Activated T-cell treated with anti-CD3 and anti-CD28 coated beads, Interleukin-2, amount 50 U/mL, for 24 hours (primary cell): ENCODE results near the gene NOXO1.
"Not testable (repeated sequence)": the region's sequence is repeated elsewhere in the genome, so short reads cannot be mapped to it uniquely, and the experiment has no call there.

Experiments used
- DNase-seq: peaks from one replicate; pipeline ENCODE4 v3.0.0-alpha.2; 2020
- H3K27ac Mint-ChIP-seq: 2 replicates; pipeline ENCODE4 v1.8.0; 2020; ENCODE audit warnings: mild to moderate bottlenecking, mixed read lengths
- H3K27me3 Mint-ChIP-seq: 2 replicates; pipeline ENCODE4 v1.8.0; 2020; ENCODE audit warnings: mixed read lengths
- H3K36me3 Mint-ChIP-seq: 2 replicates; pipeline ENCODE4 v1.8.0; 2020; ENCODE audit warnings: low read depth, mixed read lengths
- H3K4me1 Mint-ChIP-seq: 2 replicates; pipeline ENCODE4 v1.8.0; 2020; ENCODE audit warnings: low read depth, mixed read lengths
- H3K4me3 Mint-ChIP-seq: 2 replicates; pipeline ENCODE4 v1.8.0; 2020; ENCODE audit warnings: mild to moderate bottlenecking, moderate library complexity, mixed read lengths
- H3K9me3 Mint-ChIP-seq: 2 replicates; pipeline ENCODE4 v1.8.0; 2020; ENCODE audit warnings: mixed read lengths

NOXO1 gene

GRCh38 chr16:2019921-2020831 lies 38.9 kb upstream of the NOXO1 start:
- H3K4me3 Mint-ChIP-seq, result peak overlapping the region; percentile 63
- H3K4me1 Mint-ChIP-seq, result peaks cover 17% of the 10 kb centered on the region
- H3K27me3 Mint-ChIP-seq, result peaks cover 45% of the 10 kb centered on the region
- H3K9me3 Mint-ChIP-seq, result no peaks in the 10 kb centered on the region
- no peaks in the 10 kb centered on the region for H3K36me3 Mint-ChIP-seq
- no peak for DNase-seq
- H3K27ac Mint-ChIP-seq, result no peak overlapping the region

- H3K9me3 Mint-ChIP-seq, result no peaks in the 10 kb centered on the region
- peaks cover 45% of the 10 kb centered on the region for H3K27me3 Mint-ChIP-seq
- peak; percentile 59 for DNase-seq
- peaks cover 17% of the 10 kb centered on the region for H3K4me1 Mint-ChIP-seq
- no peak within 1 kb of the TSS for H3K27ac Mint-ChIP-seq
- H3K4me3 Mint-ChIP-seq, result peak within 1 kb of the TSS; percentile 63
- H3K36me3 Mint-ChIP-seq, result no peaks in the 10 kb centered on the region
Observed at GRCh38 chr16:2019518-2019920, 38.2 kb upstream of the NOXO1 start, which contains the start of gene NPW. TSS of gene NPW (plus strand) at chr16:2019785.

- no peaks in the 10 kb centered on the region for H3K9me3 Mint-ChIP-seq
- no peaks in the 10 kb centered on the region for H3K36me3 Mint-ChIP-seq
- no peak overlapping the region for H3K4me3 Mint-ChIP-seq
- H3K27me3 Mint-ChIP-seq, result peaks cover 26% of the 10 kb centered on the region
- peaks cover 5% of the 10 kb centered on the region for H3K4me1 Mint-ChIP-seq
- no peak overlapping the region for H3K27ac Mint-ChIP-seq
- no peak for DNase-seq
Observed at GRCh38 chr16:2016407-2016922, 35.2 kb upstream of the NOXO1 start.

DNA sequence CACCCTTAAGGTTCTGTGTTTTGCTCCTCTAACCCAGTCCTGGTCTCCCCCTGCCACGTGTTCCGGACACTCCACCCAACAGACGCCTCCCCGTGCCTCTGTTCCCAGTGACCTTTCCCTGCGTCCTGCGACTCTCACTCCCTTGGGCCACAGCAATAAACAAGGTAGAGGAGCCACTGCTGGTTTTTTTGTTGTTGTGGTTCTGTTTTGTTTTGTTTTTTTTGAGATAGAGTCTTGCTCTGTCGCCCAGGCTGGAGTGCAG lies 34.6 kb upstream of the NOXO1 start:
- no peaks in the 10 kb centered on the region for H3K9me3 Mint-ChIP-seq
- H3K4me1 Mint-ChIP-seq, result peaks cover 6% of the 10 kb centered on the region
- no peak overlapping the region for H3K27ac Mint-ChIP-seq
- H3K27me3 Mint-ChIP-seq, result peaks cover 21% of the 10 kb centered on the region
- DNase-seq, result no peak
- no peak overlapping the region for H3K4me3 Mint-ChIP-seq
- no peaks in the 10 kb centered on the region for H3K36me3 Mint-ChIP-seq

DNA sequence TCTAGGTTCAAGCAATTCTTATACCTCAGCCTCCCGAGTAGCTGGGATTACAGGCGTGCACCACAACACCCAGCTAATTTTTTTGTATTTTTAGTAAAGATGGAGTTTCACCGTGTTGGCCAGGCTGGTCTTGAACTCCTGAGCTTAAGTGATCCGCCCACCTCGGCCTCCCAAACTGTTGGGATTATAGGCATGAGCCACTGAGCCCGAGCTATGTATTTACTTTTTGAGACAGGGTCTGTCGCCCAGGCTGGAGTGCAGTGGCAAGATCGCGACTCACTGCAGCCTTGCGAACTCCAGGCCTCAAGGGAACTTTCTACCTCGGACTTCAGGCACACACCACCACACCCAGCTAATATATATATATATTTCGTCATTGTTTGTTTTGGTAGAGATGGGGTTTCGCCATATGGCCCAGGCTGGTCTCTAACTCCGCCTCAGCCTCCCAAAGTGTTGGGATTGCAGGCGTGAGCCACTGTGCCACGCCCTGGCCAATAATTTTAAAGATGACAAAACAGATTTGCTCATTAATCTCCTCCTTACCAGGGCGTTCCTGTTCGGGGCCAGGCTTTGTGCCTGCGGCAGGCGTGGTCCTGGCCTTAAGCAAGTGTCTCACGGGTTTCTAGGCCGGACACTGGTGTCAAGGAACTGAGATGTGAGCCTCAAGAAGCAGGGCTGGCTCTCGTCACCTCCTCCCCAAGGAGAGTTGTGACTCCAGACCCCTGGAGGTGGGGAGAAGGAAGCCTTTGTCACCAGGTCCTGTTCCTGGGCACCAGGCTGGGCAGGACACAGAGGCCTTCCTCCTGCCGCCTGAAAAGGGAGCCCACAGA lies 34.1 kb upstream of the NOXO1 start:
- H3K36me3 Mint-ChIP-seq, result peaks cover 2% of the 10 kb centered on the region
- DNase-seq, result no peak
- peaks cover 4% of the 10 kb centered on the region for H3K4me1 Mint-ChIP-seq
- H3K9me3 Mint-ChIP-seq, result no peaks in the 10 kb centered on the region
- no peak overlapping the region for H3K4me3 Mint-ChIP-seq
- peaks cover 16% of the 10 kb centered on the region for H3K27me3 Mint-ChIP-seq
- no peak overlapping the region for H3K27ac Mint-ChIP-seq

DNA sequence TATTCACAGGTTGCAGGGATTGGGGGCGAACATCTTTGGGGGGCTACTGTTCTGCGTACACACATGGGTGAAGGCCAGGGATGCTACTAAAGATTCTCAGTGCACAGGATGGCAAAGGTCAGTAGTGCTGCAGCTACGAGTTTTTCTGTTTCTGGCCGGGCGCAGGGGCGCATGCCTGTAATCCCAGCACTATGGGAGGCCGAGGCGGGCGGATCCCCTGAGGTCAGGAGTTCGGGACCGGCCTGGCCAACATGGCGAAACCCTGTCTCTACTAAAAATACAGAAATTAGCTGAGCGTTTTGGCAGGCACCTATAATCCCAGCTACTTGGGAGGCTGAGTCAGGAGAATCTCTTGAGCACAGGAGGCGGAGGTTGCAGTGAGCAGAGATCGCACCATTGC lies 32.3 kb upstream of the NOXO1 start:
- no peak overlapping the region for H3K27ac Mint-ChIP-seq
- no peak for DNase-seq
- no peaks in the 10 kb centered on the region for H3K9me3 Mint-ChIP-seq
- H3K27me3 Mint-ChIP-seq, result peaks cover 2% of the 10 kb centered on the region
- H3K4me3 Mint-ChIP-seq, result no peak overlapping the region
- peaks cover 10% of the 10 kb centered on the region for H3K4me1 Mint-ChIP-seq
- H3K36me3 Mint-ChIP-seq, result peaks cover 13% of the 10 kb centered on the region

DNA sequence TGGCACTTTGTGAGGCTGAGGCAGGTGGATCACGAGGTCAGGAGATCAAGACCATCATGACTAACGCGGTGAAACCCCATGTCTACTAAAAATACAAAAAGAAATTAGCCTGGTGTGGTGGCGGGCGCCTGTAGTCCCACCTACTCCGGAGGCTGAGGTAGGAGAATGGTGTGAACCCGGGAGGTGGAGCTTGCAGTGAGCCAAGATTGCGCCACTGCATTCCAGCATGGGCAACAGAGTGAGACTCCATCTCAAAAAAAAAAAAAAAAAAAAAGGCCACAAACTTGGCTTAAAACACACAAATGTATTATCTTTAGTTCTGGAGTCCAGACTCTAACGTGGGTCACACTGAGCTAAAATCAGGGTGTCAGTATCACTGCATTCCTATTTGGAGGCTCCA lies 30.5 kb upstream of the NOXO1 start:
- H3K4me1 Mint-ChIP-seq, result peaks cover 28% of the 10 kb centered on the region
- not testable (repeated sequence) for DNase-seq, H3K27ac Mint-ChIP-seq, H3K9me3 Mint-ChIP-seq, H3K27me3 Mint-ChIP-seq
- H3K4me3 Mint-ChIP-seq, result peak overlapping the region; percentile 35
- H3K36me3 Mint-ChIP-seq, result peaks cover 31% of the 10 kb centered on the region

GRCh38 chr16:2009791-2010510 lies 28.7 kb upstream of the NOXO1 start, which contains the start of gene ZNF598:
TSS of gene ZNF598 (minus strand) at chr16:2009821.
- peaks cover 44% of the 10 kb centered on the region for H3K4me1 Mint-ChIP-seq
- H3K9me3 Mint-ChIP-seq, result no peaks in the 10 kb centered on the region
- peak within 1 kb of the TSS; percentile 91 for H3K4me3 Mint-ChIP-seq
- H3K27ac Mint-ChIP-seq, result peak within 1 kb of the TSS; percentile 94
- H3K27me3 Mint-ChIP-seq, result no peaks in the 10 kb centered on the region
- H3K36me3 Mint-ChIP-seq, result peaks cover 48% of the 10 kb centered on the region
- DNase-seq, result peak; percentile 87

- Mint-ChIP-seq H3K36me3 (peaks cover 54% of the 10 kb centered on the region), H3K9me3 (no peaks in the 10 kb centered on the region), H3K27ac (peak overlapping the region; percentile 93), H3K27me3 (no peaks in the 10 kb centered on the region), H3K4me1 (peaks cover 50% of the 10 kb centered on the region), H3K4me3 (peak overlapping the region; percentile 90)
- DNase-seq, result peak; percentile 60
Observed at GRCh38 chr16:2009164-2009711, 28.0 kb upstream of the NOXO1 start.

- H3K27me3 Mint-ChIP-seq, result no peaks in the 10 kb centered on the region
- H3K4me3 Mint-ChIP-seq, result peak overlapping the region; percentile 90
- peak overlapping the region; percentile 93 for H3K27ac Mint-ChIP-seq
- no peaks in the 10 kb centered on the region for H3K9me3 Mint-ChIP-seq
- H3K36me3 Mint-ChIP-seq, result peaks cover 55% of the 10 kb centered on the region
- H3K4me1 Mint-ChIP-seq, result peaks cover 54% of the 10 kb centered on the region
- DNase-seq, result peak; percentile 62
Observed at GRCh38 chr16:2008631-2009163, 27.4 kb upstream of the NOXO1 start.

DNA sequence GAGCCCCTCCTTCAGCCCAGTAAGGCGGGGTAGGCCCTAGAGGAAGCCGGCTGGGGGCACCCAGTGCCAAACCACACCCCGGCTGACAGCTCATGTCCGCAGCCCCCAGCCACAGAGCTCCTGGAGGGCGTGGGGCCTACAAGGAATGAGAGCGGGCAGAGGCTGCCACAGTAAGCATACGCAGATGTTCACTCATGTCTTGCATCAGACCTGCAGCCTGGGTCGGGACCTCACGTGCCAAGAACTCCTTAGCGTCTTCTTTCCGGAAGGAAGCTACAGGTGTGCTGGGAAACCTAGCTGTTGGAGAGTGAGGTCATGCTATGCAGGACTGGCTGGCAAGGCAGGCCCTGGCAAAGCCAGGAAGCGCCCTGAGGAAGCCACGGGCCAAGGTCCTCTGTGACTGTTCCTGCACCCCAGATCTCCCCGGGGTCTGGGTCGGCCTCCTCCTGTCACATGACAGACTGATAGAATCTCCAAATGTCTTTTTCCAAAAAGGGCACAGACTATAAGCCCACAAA lies 26.8 kb upstream of the NOXO1 start:
- H3K9me3 Mint-ChIP-seq, result no peaks in the 10 kb centered on the region
- no peaks in the 10 kb centered on the region for H3K27me3 Mint-ChIP-seq
- H3K36me3 Mint-ChIP-seq, result peaks cover 60% of the 10 kb centered on the region
- no peak for DNase-seq
- H3K4me3 Mint-ChIP-seq, result peak overlapping the region; percentile 90
- peak overlapping the region; percentile 93 for H3K27ac Mint-ChIP-seq
- peaks cover 54% of the 10 kb centered on the region for H3K4me1 Mint-ChIP-seq

GRCh38 chr16:2007081-2007836 lies 26.0 kb upstream of the NOXO1 start:
- Mint-ChIP-seq H3K9me3 (no peaks in the 10 kb centered on the region), H3K27ac (peak overlapping the region; percentile 93), H3K36me3 (peaks cover 65% of the 10 kb centered on the region), H3K27me3 (no peaks in the 10 kb centered on the region), H3K4me1 (peaks cover 54% of the 10 kb centered on the region), H3K4me3 (peak overlapping the region; percentile 90)
- no peak for DNase-seq

DNA sequence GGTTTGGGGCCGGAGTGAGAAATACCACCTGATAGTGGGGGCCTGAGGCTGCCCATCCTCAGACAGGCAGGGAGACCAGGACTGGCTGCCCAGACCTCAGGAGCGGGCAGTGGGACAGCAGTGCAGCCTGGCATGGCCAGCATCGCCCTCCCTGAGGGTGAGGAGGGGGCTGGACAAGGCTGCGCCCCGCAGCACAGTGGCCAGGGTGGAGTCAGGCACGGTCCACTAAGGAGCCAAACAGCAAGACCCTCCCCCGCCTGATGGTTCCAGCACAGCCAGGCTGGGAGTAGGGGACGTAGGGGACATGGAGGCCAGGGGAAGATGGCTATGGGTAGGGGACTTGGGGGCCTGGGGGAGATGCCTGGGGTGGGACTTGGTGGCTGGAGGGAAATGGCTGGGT lies 25.0 kb upstream of the NOXO1 start:
- no peak for DNase-seq
- Mint-ChIP-seq H3K36me3 (peaks cover 73% of the 10 kb centered on the region), H3K27me3 (no peaks in the 10 kb centered on the region), H3K4me1 (peaks cover 52% of the 10 kb centered on the region), H3K4me3 (peak overlapping the region; percentile 54), H3K9me3 (no peaks in the 10 kb centered on the region), H3K27ac (peak overlapping the region; percentile 81)
